HL-60 (cell line): Measurements from ENCODE around the gene CYP2U1.

ENCODE experiments used
- DNase-seq, 2 experiments: peaks; one replicate each; pipeline ENCODE4 v3.0.0-alpha.2; 2010 to 2020; ENCODE audit warnings: low read depth in 1 of 2, low spot score in 1 of 2
- H3K27ac ChIP-seq: fragments of 250-450 bp; sonication (Bioruptor Pico); replicated peaks from 2 replicates; pipeline ENCODE4 v1.5.1; 2020; ENCODE audit warnings: mild to moderate bottlenecking, moderate library complexity
- H3K27me3 ChIP-seq: fragments of 250-450 bp; sonication (Bioruptor Pico); 2 replicates; pipeline ENCODE4 v1.5.1; 2021; ENCODE audit warnings: mild to moderate bottlenecking, moderate library complexity; ENCODE audit not compliant: insufficient read depth, poor library complexity, severe bottlenecking
- H3K4me3 ChIP-seq: replicated peaks from 2 replicates; pipeline ENCODE4 v1.5.1; 2011; ENCODE audit warnings: mild to moderate bottlenecking, control low read depth, low read length; ENCODE audit not compliant: insufficient read depth
- CTCF ChIP-seq: IDR thresholded peaks from one replicate; pipeline ENCODE4 v1.5.1; 2011; ENCODE audit warnings: low read length, control low read depth, inconsistent platforms; ENCODE audit not compliant: insufficient read depth
- GABPA ChIP-seq: IDR thresholded peaks from 2 replicates; pipeline ENCODE4 v1.6.1; 2012; ENCODE audit warnings: low read depth
- POLR2AphosphoS5 ChIP-seq: IDR thresholded peaks from 2 replicates; pipeline ENCODE4 v1.6.1; 2012; ENCODE audit warnings: low read depth
- REST ChIP-seq: IDR thresholded peaks from 2 replicates; pipeline ENCODE4 v1.6.1; 2012; ENCODE audit warnings: low read depth; ENCODE audit not compliant: insufficient replicate concordance
- SPI1 ChIP-seq: IDR thresholded peaks from 2 replicates; pipeline ENCODE4 v1.6.1; 2012; ENCODE audit warnings: low read depth, mild to moderate bottlenecking, borderline replicate concordance

The CYP2U1 gene

GRCh38 chr4:107908377-107908776 is 23.0 kb upstream of the CYP2U1 start:
- no peak for TF ChIP-seq REST
- no peak for TF ChIP-seq CTCF
- TF ChIP-seq GABPA: no peak
- TF ChIP-seq SPI1: no peak
- TF ChIP-seq POLR2AphosphoS5: no peak
- no peak for DNase-seq
- H3K27ac ChIP-seq: no peak overlapping the region

GRCh38 chr4:107913283-107913899 is 18.0 kb upstream of the CYP2U1 start:
- Histone ChIP-seq H3K27ac (no peak overlapping the region), H3K27me3 (no peaks in the 10 kb centered on the region), H3K4me3 (no peak overlapping the region)
- no peak for TF ChIP-seq SPI1
- TF ChIP-seq CTCF: peak; percentile 47
- peak; percentile 41 to 62 for DNase-seq

More at GRCh38 chr4:107908377-107908776, 23.0 kb upstream of the CYP2U1 start:
- Histone ChIP-seq H3K27me3 (no peaks in the 10 kb centered on the region), H3K4me3 (no peak overlapping the region)

- DNase-seq: no peak
- H3K27me3 ChIP-seq: no peaks in the 10 kb centered on the region
- H3K4me3 ChIP-seq: no peak overlapping the region
- no peak for TF ChIP-seq CTCF
- no peak for TF ChIP-seq POLR2AphosphoS5
- H3K27ac ChIP-seq: no peak overlapping the region
Observed at GRCh38 chr4:107915220-107915619, 16.1 kb upstream of the CYP2U1 start.

- Histone ChIP-seq H3K27me3 (no peaks in the 10 kb centered on the region), H3K27ac (no peak overlapping the region), H3K4me3 (no peak overlapping the region)
- no peak for DNase-seq
- TF ChIP-seq SPI1 (no peak), POLR2AphosphoS5 (no peak), GABPA (no peak), CTCF (no peak), REST (no peak)
Observed at GRCh38 chr4:107916623-107917022, 14.7 kb upstream of the CYP2U1 start.
